Measurements from ENCODE around the gene ATXN1.

DNA sequence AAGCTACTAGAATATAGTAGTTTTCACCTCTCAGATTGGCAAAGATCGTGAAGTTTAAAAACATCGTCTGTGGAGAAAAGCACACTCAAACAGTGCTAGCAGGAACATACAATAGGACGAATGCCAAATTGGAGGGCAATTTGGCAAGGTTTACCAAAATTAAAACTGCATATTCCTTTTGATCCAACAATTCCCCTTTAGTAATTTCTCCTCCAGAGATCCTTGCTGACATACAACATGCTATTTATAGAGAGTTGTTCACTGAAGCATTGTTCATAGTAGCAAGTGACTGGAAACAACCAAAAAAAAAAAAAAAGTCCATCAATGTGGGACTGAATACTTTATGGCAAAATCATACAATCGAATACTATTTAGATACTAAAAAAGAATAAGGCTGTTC, 202.2 kb downstream of the ATXN1 start:
- TF ChIP-seq RBAK (tag by site-specific recombination; IDR thresholded peaks at IDR 0.05), result no peak
- TF ChIP-seq, protein P1, sequence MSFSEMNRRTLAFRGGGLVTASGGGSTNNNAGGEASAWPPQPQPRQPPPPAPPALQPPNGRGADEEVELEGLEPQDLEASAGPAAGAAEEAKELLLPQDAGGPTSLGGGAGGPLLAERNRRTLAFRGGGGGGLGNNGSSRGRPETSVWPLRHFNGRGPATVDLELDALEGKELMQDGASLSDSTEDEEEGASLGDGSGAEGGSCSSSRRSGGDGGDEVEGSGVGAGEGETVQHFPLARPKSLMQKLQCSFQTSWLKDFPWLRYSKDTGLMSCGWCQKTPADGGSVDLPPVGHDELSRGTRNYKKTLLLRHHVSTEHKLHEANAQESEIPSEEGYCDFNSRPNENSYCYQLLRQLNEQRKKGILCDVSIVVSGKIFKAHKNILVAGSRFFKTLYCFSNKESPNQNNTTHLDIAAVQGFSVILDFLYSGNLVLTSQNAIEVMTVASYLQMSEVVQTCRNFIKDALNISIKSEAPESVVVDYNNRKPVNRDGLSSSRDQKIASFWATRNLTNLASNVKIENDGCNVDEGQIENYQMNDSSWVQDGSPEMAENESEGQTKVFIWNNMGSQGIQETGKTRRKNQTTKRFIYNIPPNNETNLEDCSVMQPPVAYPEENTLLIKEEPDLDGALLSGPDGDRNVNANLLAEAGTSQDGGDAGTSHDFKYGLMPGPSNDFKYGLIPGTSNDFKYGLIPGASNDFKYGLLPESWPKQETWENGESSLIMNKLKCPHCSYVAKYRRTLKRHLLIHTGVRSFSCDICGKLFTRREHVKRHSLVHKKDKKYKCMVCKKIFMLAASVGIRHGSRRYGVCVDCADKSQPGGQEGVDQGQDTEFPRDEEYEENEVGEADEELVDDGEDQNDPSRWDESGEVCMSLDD (tag by site-specific recombination; IDR thresholded peaks at IDR 0.05), result no peak
